ENCODE data around the gene SUN3. TPM values are rescaled to one million over a fixed set of nuclear protein-coding genes. Genes with fewer than 3 reads are reported as not detected.
A peak's percentile ranks its signal among the peaks of the same experiment; 100 is the strongest.
"Not testable (repeated sequence)": the region's sequence is repeated elsewhere in the genome, so short reads cannot be mapped to it uniquely, and the experiment has no call there.

SUN3 gene
- total and polyA plus RNA-seq, 3 experiments from 2014 or later = not detected

- H3K9me3 ChIP-seq (ENCODE audit: low read length); H3K9me3 Mint-ChIP-seq; H3K4me3 ChIP-seq (ENCODE audit: low read length); H3K27ac ChIP-seq (ENCODE audit: low read depth, low read length); H3K36me3 ChIP-seq (ENCODE audit: insufficient read depth, low read length); H3K27me3 ChIP-seq (ENCODE audit: insufficient read depth, low read length, poor library complexity, severe bottlenecking); H3K4me3 Mint-ChIP-seq; DNase-seq; POLR2A ChIA-PET; H3K36me3 Mint-ChIP-seq; H3K27me3 Mint-ChIP-seq: not testable (repeated sequence)
- H3K27ac Mint-ChIP-seq = peak overlapping the region in 2 of 8 donors; percentile 38 to 48
- H3K4me1 Mint-ChIP-seq = peaks cover 16 to 20% (median 16%) of the 10 kb centered on the region in 3 donors
- CTCF ChIA-PET = interaction anchor here (0.9 to 3.5 kb wide), 8 partner anchors 11 to 143 kb away, joined by 3 to 140 read pairs (median 8); partner anchors contain the start of gene UPP1
- H3K4me1 ChIP-seq (ENCODE audit: insufficient read depth, low read length) = peaks cover 19% of the 10 kb centered on the region
Observed at GRCh38 chr7:47989607-47990400, 39.1 kb downstream of the SUN3 start.

GRCh38 chr7:47988496-47989386, 40.2 kb downstream of the SUN3 start:
- POLR2A ChIA-PET = no interaction called here
- Histone ChIP-seq H3K4me1 (ENCODE audit: insufficient read depth, low read length) (peaks cover 19% of the 10 kb centered on the region), H3K9me3 (ENCODE audit: low read length) (no peaks in the 10 kb centered on the region), H3K4me3 (ENCODE audit: low read length) (no peak overlapping the region), H3K27me3 (ENCODE audit: insufficient read depth, low read length, poor library complexity, severe bottlenecking) (no peaks in the 10 kb centered on the region), H3K27ac (ENCODE audit: low read depth, low read length) (no peak overlapping the region), H3K36me3 (ENCODE audit: insufficient read depth, low read length) (no peaks in the 10 kb centered on the region)
- Mint-ChIP-seq H3K4me1 (peaks cover 16 to 20% (median 16%) of the 10 kb centered on the region in 3 donors), H3K27ac (no peak overlapping the region), H3K27me3 (peaks cover 0 to 2% of the 10 kb centered on the region in 2 donors), H3K9me3 (no peaks in the 10 kb centered on the region), H3K4me3 (peak overlapping the region in 1 of 7 donors; percentile 7), H3K36me3 (peaks cover 0 to 3% (median 0%) of the 10 kb centered on the region in 3 donors)
- CTCF ChIA-PET = interaction anchor here (0.7 to 2.5 kb wide), 8 partner anchors 11 to 144 kb away, joined by 3 to 13 read pairs (median 4); partner anchors contain the start of genes C7orf57 and UPP1
- no peak for DNase-seq

- no peak for DNase-seq
Observed at GRCh38 chr7:47982610-47983009, 46.3 kb downstream of the SUN3 start.

GRCh38 chr7:47980648-47981047, 48.3 kb downstream of the SUN3 start:
- H3K4me3 ChIP-seq (ENCODE audit: low read length); H3K27me3 Mint-ChIP-seq; H3K27ac ChIP-seq (ENCODE audit: low read depth, low read length); DNase-seq; POLR2A ChIA-PET; H3K9me3 ChIP-seq (ENCODE audit: low read length); H3K9me3 Mint-ChIP-seq; H3K27me3 ChIP-seq (ENCODE audit: insufficient read depth, low read length, poor library complexity, severe bottlenecking): not testable (repeated sequence)
- H3K4me3 Mint-ChIP-seq = peak overlapping the region in 1 of 7 donors; percentile 41
- Histone ChIP-seq H3K36me3 (ENCODE audit: insufficient read depth, low read length) (peaks cover 27% of the 10 kb centered on the region), H3K4me1 (ENCODE audit: insufficient read depth, low read length) (peaks cover 12% of the 10 kb centered on the region)
- peaks cover 19 to 36% (median 31%) of the 10 kb centered on the region in 3 donors for H3K4me1 Mint-ChIP-seq
- H3K36me3 Mint-ChIP-seq = peaks cover 4 to 36% (median 8%) of the 10 kb centered on the region in 3 donors
- CTCF ChIA-PET = interaction anchor here (1.6 kb wide), 1 partner anchor 11 kb away, joined by 6 read pairs; no protein-coding TSS in a partner anchor
- H3K27ac Mint-ChIP-seq = peak overlapping the region in 2 of 8 donors; percentile 17 to 86

More at GRCh38 chr7:47982610-47983009, 46.3 kb downstream of the SUN3 start:
- Mint-ChIP-seq H3K27me3 (no peaks in the 10 kb centered on the region), H3K4me3 (peak overlapping the region in 1 of 7 donors; percentile 51), H3K36me3 (peaks cover 4 to 17% (median 4%) of the 10 kb centered on the region in 3 donors), H3K27ac (peak overlapping the region in 2 of 8 donors; percentile 18 to 44), H3K4me1 (peaks cover 16 to 24% (median 21%) of the 10 kb centered on the region in 3 donors), H3K9me3 (no peaks in the 10 kb centered on the region)
- peaks cover 8% of the 10 kb centered on the region for H3K36me3 ChIP-seq (ENCODE audit: insufficient read depth, low read length)
- CTCF ChIA-PET = interaction anchor here (1.5 to 2.1 kb wide), 3 partner anchors 9 to 128 kb away, joined by 4 to 11 read pairs (median 10); no protein-coding TSS in a partner anchor
- H3K9me3 ChIP-seq (ENCODE audit: low read length) = no peaks in the 10 kb centered on the region
- POLR2A ChIA-PET = no interaction called here
- H3K4me1 ChIP-seq (ENCODE audit: insufficient read depth, low read length) = peaks cover 12% of the 10 kb centered on the region
- H3K27me3 ChIP-seq (ENCODE audit: insufficient read depth, low read length, poor library complexity, severe bottlenecking) = no peaks in the 10 kb centered on the region
- H3K4me3 ChIP-seq (ENCODE audit: low read length) = no peak overlapping the region
- no peak overlapping the region for H3K27ac ChIP-seq (ENCODE audit: low read depth, low read length)

GRCh38 chr7:47979832-47980181, 49.1 kb downstream of the SUN3 start:
- no peaks in the 10 kb centered on the region for H3K9me3 ChIP-seq (ENCODE audit: low read length)
- H3K27ac Mint-ChIP-seq = peak overlapping the region; percentile 86 to 100 (median 98)
- peaks cover 28% of the 10 kb centered on the region for H3K36me3 ChIP-seq (ENCODE audit: insufficient read depth, low read length)
- H3K4me1 ChIP-seq (ENCODE audit: insufficient read depth, low read length) = peaks cover 12% of the 10 kb centered on the region
- CTCF ChIA-PET = interaction anchor here (0.6 to 1.6 kb wide), 2 partner anchors 12 to 108 kb away, joined by 3 to 6 read pairs; no protein-coding TSS in a partner anchor
- no peaks in the 10 kb centered on the region for H3K9me3 Mint-ChIP-seq
- POLR2A ChIA-PET = no interaction called here
- H3K27me3 Mint-ChIP-seq = no peaks in the 10 kb centered on the region
- DNase-seq = no peak
- peaks cover 19 to 36% (median 32%) of the 10 kb centered on the region in 3 donors for H3K4me1 Mint-ChIP-seq
- H3K4me3 ChIP-seq (ENCODE audit: low read length) = peak overlapping the region; percentile 52
- H3K36me3 Mint-ChIP-seq = peaks cover 4 to 43% (median 8%) of the 10 kb centered on the region in 3 donors
- no peaks in the 10 kb centered on the region for H3K27me3 ChIP-seq (ENCODE audit: insufficient read depth, low read length, poor library complexity, severe bottlenecking)
- H3K27ac ChIP-seq (ENCODE audit: low read depth, low read length) = peak overlapping the region; percentile 86
- peak overlapping the region; percentile 88 to 99 (median 94) for H3K4me3 Mint-ChIP-seq

- peak; percentile 85 to 96 (median 87) for DNase-seq
- Histone ChIP-seq H3K27ac (ENCODE audit: low read depth, low read length) (peak within 1 kb of the TSS; percentile 86), H3K36me3 (ENCODE audit: insufficient read depth, low read length) (peaks cover 33% of the 10 kb centered on the region), H3K27me3 (ENCODE audit: insufficient read depth, low read length, poor library complexity, severe bottlenecking) (no peaks in the 10 kb centered on the region), H3K4me1 (ENCODE audit: insufficient read depth, low read length) (peaks cover 12% of the 10 kb centered on the region), H3K9me3 (ENCODE audit: low read length) (no peaks in the 10 kb centered on the region), H3K4me3 (ENCODE audit: low read length) (peak within 1 kb of the TSS; percentile 52)
- ChIA-PET CTCF (interaction anchor here (0.6 to 1.8 kb wide), 6 partner anchors 12 to 130 kb away, joined by 3 to 12 read pairs (median 6); no protein-coding TSS in a partner anchor), POLR2A (interaction anchor here (1.3 kb wide), 1 partner anchor 109 kb away, joined by 5 read pairs; the partner anchor contains the start of gene UPP1)
- Mint-ChIP-seq H3K27ac (peak within 1 kb of the TSS; percentile 86 to 100 (median 98)), H3K27me3 (no peaks in the 10 kb centered on the region), H3K4me3 (peak within 1 kb of the TSS; percentile 88 to 99 (median 94)), H3K4me1 (peaks cover 20 to 40% (median 37%) of the 10 kb centered on the region in 3 donors), H3K36me3 (peaks cover 8 to 49% (median 10%) of the 10 kb centered on the region in 3 donors), H3K9me3 (no peaks in the 10 kb centered on the region)
Observed at GRCh38 chr7:47979145-47979831, 49.6 kb downstream of the SUN3 start, which contains the start of gene HUS1. HUS1 (minus strand) TSS chr7:47979615; CDS start chr7:47979519, 96 bp downstream.

GRCh38 chr7:47978790-47979144, 50.1 kb downstream of the SUN3 start:
- no peaks in the 10 kb centered on the region for H3K27me3 Mint-ChIP-seq
- peak overlapping the region; percentile 88 to 99 (median 94) for H3K4me3 Mint-ChIP-seq
- H3K27me3 ChIP-seq (ENCODE audit: insufficient read depth, low read length, poor library complexity, severe bottlenecking) = no peaks in the 10 kb centered on the region
- H3K9me3 Mint-ChIP-seq = no peaks in the 10 kb centered on the region
- CTCF ChIA-PET = interaction anchor here (1.1 to 1.8 kb wide), 6 partner anchors 10 to 131 kb away, joined by 3 to 12 read pairs (median 4); no protein-coding TSS in a partner anchor
- peaks cover 38% of the 10 kb centered on the region for H3K36me3 ChIP-seq (ENCODE audit: insufficient read depth, low read length)
- no peak for DNase-seq
- peak overlapping the region in 7 of 8 donors; percentile 86 to 100 (median 98) for H3K27ac Mint-ChIP-seq
- H3K4me3 ChIP-seq (ENCODE audit: low read length) = peak overlapping the region; percentile 52
- peak overlapping the region; percentile 86 for H3K27ac ChIP-seq (ENCODE audit: low read depth, low read length)
- peaks cover 23 to 45% (median 41%) of the 10 kb centered on the region in 3 donors for H3K4me1 Mint-ChIP-seq
- no peaks in the 10 kb centered on the region for H3K9me3 ChIP-seq (ENCODE audit: low read length)
- H3K36me3 Mint-ChIP-seq = peaks cover 8 to 54% (median 14%) of the 10 kb centered on the region in 3 donors
- POLR2A ChIA-PET = interaction anchor here (1.3 kb wide), 1 partner anchor 110 kb away, joined by 5 read pairs; the partner anchor contains the start of gene UPP1
- H3K4me1 ChIP-seq (ENCODE audit: insufficient read depth, low read length) = peaks cover 12% of the 10 kb centered on the region
